Measurements from ENCODE around the gene TECPR2. TPM values are rescaled to one million over a fixed set of nuclear protein-coding genes. Genes with fewer than 3 reads are reported as not detected.
A peak's percentile ranks its signal among the peaks of the same experiment; 100 is the strongest.

The TECPR2 gene
- total RNA-seq, 6 donors from 2014 or later, result 16.3 to 71.2 (median 24.6) TPM

- H3K27me3 ChIP-seq, result no peaks in the 10 kb centered on the region
- H3K4me1 ChIP-seq, result peaks cover 4 to 10% (median 6%) of the 10 kb centered on the region in 4 donors
- no peak for ATAC-seq (ENCODE audit: low FRiP score in 2 of 2)
- peak overlapping the region in 1 of 4 donors; percentile 52 for H3K27ac ChIP-seq
- peaks cover 24 to 79% (median 58%) of the 10 kb centered on the region in 4 donors for H3K36me3 ChIP-seq
- WGBS, 2 donors, result 93 to 95% methylated on average over 11 to 15 of the region's 15 CpGs
- H3K4me3 ChIP-seq, result no peak overlapping the region
- TF ChIP-seq POLR2AphosphoS5 (IDR thresholded peaks at IDR 0.05), result no peak
- TF ChIP-seq EP300 (IDR thresholded peaks at IDR 0.05), result no peak
- TF ChIP-seq POLR2A (IDR thresholded peaks at IDR 0.05), result no peak
- no peak for TF ChIP-seq CTCF (IDR thresholded peaks at IDR 0.05)
- DNase-seq, result no peak
- no peaks in the 10 kb centered on the region for H3K9me3 ChIP-seq
These were observed 79.8 kb downstream of the TECPR2 start for GRCh38 chr14:102442241-102443211.

GRCh38 chr14:102445066-102445465 lies 82.3 kb downstream of the TECPR2 start:
- 90 to 94% methylated on average over 6 to 7 of the region's 7 CpGs for WGBS, 2 donors
- peaks cover 31 to 92% (median 63%) of the 10 kb centered on the region in 4 donors for H3K36me3 ChIP-seq
- H3K4me1 ChIP-seq, result no peaks in the 10 kb centered on the region
- ATAC-seq (ENCODE audit: low FRiP score in 2 of 2), result peak in 1 of 2 donors; percentile 24
- no peak for DNase-seq
- H3K9me3 ChIP-seq, result no peaks in the 10 kb centered on the region
- H3K27ac ChIP-seq, result no peak overlapping the region
- TF ChIP-seq POLR2AphosphoS5 (IDR thresholded peaks at IDR 0.05) (no peak), CTCF (IDR thresholded peaks at IDR 0.05) (no peak), EP300 (IDR thresholded peaks at IDR 0.05) (no peak), POLR2A (IDR thresholded peaks at IDR 0.05) (no peak)
- no peak overlapping the region for H3K4me3 ChIP-seq
- H3K27me3 ChIP-seq, result no peaks in the 10 kb centered on the region

- Histone ChIP-seq H3K36me3 (peaks cover 33 to 92% (median 63%) of the 10 kb centered on the region in 4 donors), H3K27me3 (no peaks in the 10 kb centered on the region), H3K4me1 (no peaks in the 10 kb centered on the region), H3K27ac (no peak overlapping the region), H3K9me3 (no peaks in the 10 kb centered on the region), H3K4me3 (no peak overlapping the region)
- WGBS, 2 donors, result 87 to 94% methylated on average over 15 of the region's 15 CpGs
- DNase-seq (no peak), ATAC-seq (ENCODE audit: low FRiP score in 2 of 2) (no peak)
- no peak for TF ChIP-seq CTCF (IDR thresholded peaks at IDR 0.05)
- no peak for TF ChIP-seq POLR2A (IDR thresholded peaks at IDR 0.05)
- no peak for TF ChIP-seq EP300 (IDR thresholded peaks at IDR 0.05)
- TF ChIP-seq POLR2AphosphoS5 (IDR thresholded peaks at IDR 0.05), result no peak
These were observed 82.9 kb downstream of the TECPR2 start for GRCh38 chr14:102445641-102446040.

GRCh38 chr14:102450206-102451063 lies 87.7 kb downstream of the TECPR2 start:
- Histone ChIP-seq H3K4me3 (no peak overlapping the region), H3K27me3 (no peaks in the 10 kb centered on the region), H3K36me3 (peaks cover 20 to 84% (median 55%) of the 10 kb centered on the region in 4 donors), H3K27ac (no peak overlapping the region), H3K9me3 (no peaks in the 10 kb centered on the region), H3K4me1 (no peaks in the 10 kb centered on the region)
- ATAC-seq (ENCODE audit: low FRiP score in 2 of 2) (no peak), DNase-seq (no peak)
- WGBS, 2 donors, result 89 to 90% methylated on average over 17 of the region's 17 CpGs
- TF ChIP-seq CTCF (IDR thresholded peaks at IDR 0.05) (no peak), EP300 (IDR thresholded peaks at IDR 0.05) (no peak), POLR2AphosphoS5 (IDR thresholded peaks at IDR 0.05) (no peak), POLR2A (IDR thresholded peaks at IDR 0.05) (no peak)
